Neuronal stem cell (in vitro differentiated cells): ENCODE results near the gene REM1.

Experiments used
- DNase-seq: peaks from one replicate; pipeline ENCODE4 v3.0.0-alpha.2; 2013; ENCODE audit warnings: low spot score
- H2AFZ ChIP-seq: one replicate; pipeline ENCODE4 v1.6.1; 2013; ENCODE audit warnings: mild to moderate bottlenecking, low read length, inconsistent platforms
- H2AK5ac ChIP-seq: 2 replicates; pipeline ENCODE4 v1.6.1; 2013; ENCODE audit warnings: low read depth, mild to moderate bottlenecking, inconsistent platforms, low read length, moderate library complexity, mixed read lengths
- H2BK120ac ChIP-seq: 2 replicates; pipeline ENCODE4 v1.6.1; 2013; ENCODE audit warnings: low read depth, mild to moderate bottlenecking, inconsistent platforms, low read length, moderate library complexity, mixed read lengths
- H2BK12ac ChIP-seq: one replicate; pipeline ENCODE4 v1.6.1; 2013; ENCODE audit warnings: low read length, inconsistent platforms
- H2BK15ac ChIP-seq: 2 replicates; pipeline ENCODE4 v1.6.1; 2013; ENCODE audit warnings: mild to moderate bottlenecking, low read length, inconsistent platforms, mixed read lengths
- H2BK5ac ChIP-seq: one replicate; pipeline ENCODE4 v1.6.1; 2013; ENCODE audit warnings: inconsistent platforms, mild to moderate bottlenecking, low read length, moderate library complexity
- H3K14ac ChIP-seq: one replicate; pipeline ENCODE4 v1.6.1; 2013; ENCODE audit warnings: low read length, inconsistent platforms
- H3K18ac ChIP-seq: 2 replicates; pipeline ENCODE4 v1.6.1; 2013; ENCODE audit warnings: low read length, inconsistent platforms
- H3K23ac ChIP-seq: 2 replicates; pipeline ENCODE4 v1.6.1; 2013; ENCODE audit warnings: low read depth, mild to moderate bottlenecking, mixed read lengths, low read length, inconsistent platforms; ENCODE audit not compliant: poor library complexity
- H3K27ac ChIP-seq: replicated peaks from 3 replicates; pipeline ENCODE4 v1.5.1; 2013; ENCODE audit warnings: low read length, inconsistent platforms
- H3K27me3 ChIP-seq, 3 experiments: 2 replicates each; pipeline ENCODE4 v1.6.1; 2013; ENCODE audit warnings: low read length in 3 of 3, mild to moderate bottlenecking in 2 of 3, inconsistent platforms in 1 of 3, low read depth in 1 of 3, mixed read lengths in 1 of 3, moderate library complexity in 1 of 3; ENCODE audit not compliant: control insufficient read depth in 3 of 3, insufficient read depth in 3 of 3
- H3K36me3 ChIP-seq, 2 donors: replicated peaks in 1 of 2; 2 replicates each; pipeline ENCODE4 v1.6.1; 2013; ENCODE audit warnings: low read length in 2 of 2; ENCODE audit not compliant: control insufficient read depth in 2 of 2, insufficient read depth in 2 of 2
- H3K4ac ChIP-seq: 2 replicates; pipeline ENCODE4 v1.6.1; 2013; ENCODE audit warnings: inconsistent platforms, mild to moderate bottlenecking, low read length, moderate library complexity
- H3K4me1 ChIP-seq, 2 donors: 1 replicate in 1 of 2; 2 replicates in 1 of 2; pipeline ENCODE4 v1.6.1; 2013; ENCODE audit warnings: low read length in 2 of 2, low read depth in 1 of 2; ENCODE audit not compliant: control insufficient read depth in 2 of 2, insufficient read depth in 1 of 2
- H3K4me2 ChIP-seq: one replicate; pipeline ENCODE4 v1.6.1; 2013; ENCODE audit warnings: mild to moderate bottlenecking, low read length, inconsistent platforms; ENCODE audit not compliant: insufficient read depth, poor library complexity, severe bottlenecking
- H3K4me3 ChIP-seq, 2 donors: 2 replicates each; pipeline ENCODE4 v1.5.1; 2013; ENCODE audit warnings: low read length in 2 of 2, mild to moderate bottlenecking in 2 of 2, inconsistent platforms in 1 of 2, moderate library complexity in 1 of 2
- H3K79me1 ChIP-seq: one replicate; pipeline ENCODE4 v1.6.1; 2013; ENCODE audit warnings: low read depth, mild to moderate bottlenecking, inconsistent platforms, low read length, moderate library complexity
- H3K9ac ChIP-seq: one replicate; pipeline ENCODE4 v1.6.1; 2013; ENCODE audit warnings: mild to moderate bottlenecking, low read depth, low read length, inconsistent platforms; ENCODE audit not compliant: poor library complexity
- H3K9me3 ChIP-seq, 2 donors: replicated peaks in 1 of 2; 2 replicates each; pipeline versions ENCODE3 to v1.6.1; 2013; ENCODE audit warnings: low read length in 2 of 2, mild to moderate bottlenecking in 2 of 2, inconsistent platforms in 1 of 2, low read depth in 1 of 2, mixed read lengths in 1 of 2, moderate library complexity in 1 of 2; ENCODE audit not compliant: control insufficient read depth in 2 of 2, insufficient read depth in 1 of 2
- H4K8ac ChIP-seq: one replicate; pipeline ENCODE4 v1.6.1; 2013; ENCODE audit warnings: low read depth, mild to moderate bottlenecking, inconsistent platforms, low read length, moderate library complexity
- H4K91ac ChIP-seq: one replicate; pipeline ENCODE4 v1.6.1; 2013; ENCODE audit warnings: low read length, low read depth, mild to moderate bottlenecking, inconsistent platforms; ENCODE audit not compliant: poor library complexity
- WGBS, 2 donors: extraction: QIAGEN DNeasy Blood & Tissue Kit; methylation state at CpG; one replicate each; pipeline ENCODE4 v1.1.7; 2013; ENCODE audit warnings: missing lambda C conversion rate in 2 of 2, mixed read lengths in 1 of 2; ENCODE audit not compliant: insufficient read length in 2 of 2, insufficient replicate concordance in 1 of 2; ENCODE audit errors: extremely low coverage in 2 of 2; 5-methylcytosine and 5-hydroxymethylcytosine counted together

REM1 gene

GRCh38 chr20:31485450-31486339 lies 10.6 kb downstream of the REM1 start:
- peaks cover 0 to 29% (median 0%) of the 10 kb centered on the region in 3 experiments for H3K27me3 ChIP-seq
- H3K4me3 ChIP-seq: no peak overlapping the region
- peak overlapping the region; percentile 57 for H2BK5ac ChIP-seq
- H4K8ac ChIP-seq: no peak overlapping the region
- DNase-seq: no peak
- H3K9me3 ChIP-seq: peaks cover 0 to 26% of the 10 kb centered on the region in 2 donors
- no peak overlapping the region for H2BK12ac ChIP-seq
- H3K4me1 ChIP-seq: no peaks in the 10 kb centered on the region
- H3K14ac ChIP-seq: no peak overlapping the region
- peaks cover 6% of the 10 kb centered on the region for H3K79me1 ChIP-seq
- no peak overlapping the region for H4K91ac ChIP-seq
- no peaks in the 10 kb centered on the region for H3K36me3 ChIP-seq
- H2AK5ac ChIP-seq: no peak overlapping the region
- H3K4ac ChIP-seq: no peak overlapping the region
- H3K9ac ChIP-seq: no peak overlapping the region
- no peak overlapping the region for H3K18ac ChIP-seq
- no peak overlapping the region for H2BK15ac ChIP-seq
- H3K27ac ChIP-seq: no peak overlapping the region
- no peak overlapping the region for H3K23ac ChIP-seq
- WGBS, 2 donors: no CpG with 5 or more reads among the region's 31 CpGs
- H2BK120ac ChIP-seq: no peak overlapping the region
- H3K4me2 ChIP-seq: no peak overlapping the region
- H2AFZ ChIP-seq: peak overlapping the region; percentile 29

DNA sequence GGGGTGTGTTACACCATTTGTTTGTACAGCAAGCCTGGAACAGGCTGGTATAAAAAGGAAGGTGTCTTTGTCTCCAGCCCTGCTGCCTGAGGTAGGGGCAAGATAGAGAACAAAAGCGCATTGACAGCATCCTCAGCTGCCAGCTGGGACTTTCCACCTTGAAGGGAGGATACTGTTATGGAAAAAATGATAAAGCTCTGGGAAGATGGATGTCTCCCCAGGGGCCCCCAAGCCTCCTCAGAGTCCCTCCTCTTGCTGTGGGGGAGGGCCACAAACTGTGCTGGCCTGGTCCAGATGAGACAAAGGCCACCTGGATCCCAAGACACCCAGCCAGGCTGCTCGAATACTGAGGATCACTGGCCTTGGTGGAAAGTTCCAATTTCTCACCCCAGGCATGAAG lies 13.0 kb downstream of the REM1 start:
- no peaks in the 10 kb centered on the region for H3K36me3 ChIP-seq
- H2AK5ac ChIP-seq: no peak overlapping the region
- H3K4me1 ChIP-seq: no peaks in the 10 kb centered on the region
- H3K23ac ChIP-seq: no peak overlapping the region
- no peak overlapping the region for H3K4me2 ChIP-seq
- H3K14ac ChIP-seq: no peak overlapping the region
- no CpG with 5 or more reads among the region's 2 CpGs for WGBS, 2 donors
- H3K4me3 ChIP-seq: no peak overlapping the region
- H3K4ac ChIP-seq: no peak overlapping the region
- H2BK120ac ChIP-seq: no peak overlapping the region
- H4K91ac ChIP-seq: no peak overlapping the region
- no peak overlapping the region for H3K18ac ChIP-seq
- H3K27me3 ChIP-seq: peaks cover 0 to 29% (median 0%) of the 10 kb centered on the region in 3 experiments
- H2AFZ ChIP-seq: no peak overlapping the region
- no peak for DNase-seq
- H2BK12ac ChIP-seq: no peak overlapping the region
- H3K27ac ChIP-seq: no peak overlapping the region
- H2BK15ac ChIP-seq: no peak overlapping the region
- H4K8ac ChIP-seq: no peak overlapping the region
- peaks cover 0 to 19% of the 10 kb centered on the region in 2 donors for H3K9me3 ChIP-seq
- no peak overlapping the region for H2BK5ac ChIP-seq
- no peaks in the 10 kb centered on the region for H3K79me1 ChIP-seq
- H3K9ac ChIP-seq: no peak overlapping the region

DNA sequence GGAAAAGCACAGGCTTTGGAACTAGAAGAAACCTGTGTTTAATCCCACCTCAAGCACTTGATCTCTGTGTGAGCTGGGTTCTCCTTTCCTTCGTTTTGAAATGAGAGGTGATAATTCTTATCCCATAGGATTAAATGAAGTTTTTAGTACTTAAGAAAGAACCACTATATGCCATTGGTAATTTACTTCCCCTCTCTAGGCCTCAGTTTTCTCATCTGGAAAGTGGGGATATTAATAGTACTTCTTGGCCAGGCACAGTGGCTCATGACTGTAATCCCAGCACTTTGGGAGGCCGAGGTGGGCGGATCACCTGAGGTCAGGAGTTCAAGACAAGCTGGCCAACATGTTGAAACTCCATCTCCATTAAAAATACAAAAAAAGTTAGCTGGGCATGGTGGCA lies 14.1 kb downstream of the REM1 start:
- Histone ChIP-seq H3K36me3 (no peaks in the 10 kb centered on the region), H4K91ac (no peak overlapping the region), H3K4me1 (no peaks in the 10 kb centered on the region), H3K4me2 (no peak overlapping the region), H3K79me1 (no peaks in the 10 kb centered on the region), H3K9me3 (peaks cover 0 to 17% of the 10 kb centered on the region in 2 donors), H2BK5ac (no peak overlapping the region), H3K4ac (no peak overlapping the region), H3K27me3 (peaks cover 0 to 29% (median 0%) of the 10 kb centered on the region in 3 experiments), H2BK15ac (no peak overlapping the region), H2AFZ (no peak overlapping the region), H3K9ac (no peak overlapping the region), H3K23ac (no peak overlapping the region), H2BK120ac (no peak overlapping the region), H2AK5ac (no peak overlapping the region), H3K4me3 (no peak overlapping the region), H3K27ac (no peak overlapping the region), H4K8ac (no peak overlapping the region), H3K18ac (no peak overlapping the region), H3K14ac (no peak overlapping the region), H2BK12ac (no peak overlapping the region)
- whole genome bisulfite sequencing, 2 donors: no CpG with 5 or more reads among the region's 3 CpGs
- DNase-seq: no peak

- Histone ChIP-seq H3K4me1 (no peaks in the 10 kb centered on the region), H3K23ac (no peak overlapping the region), H3K18ac (no peak overlapping the region), H3K9ac (no peak overlapping the region), H3K4ac (no peak overlapping the region), H4K8ac (no peak overlapping the region), H2AFZ (no peak overlapping the region), H3K9me3 (peaks cover 0 to 10% of the 10 kb centered on the region in 2 donors), H4K91ac (no peak overlapping the region), H3K79me1 (no peaks in the 10 kb centered on the region), H3K27me3 (peaks cover 0 to 22% (median 0%) of the 10 kb centered on the region in 3 experiments), H3K4me2 (no peak overlapping the region), H3K4me3 (no peak overlapping the region), H2AK5ac (no peak overlapping the region), H2BK12ac (no peak overlapping the region), H3K14ac (no peak overlapping the region), H3K36me3 (no peaks in the 10 kb centered on the region), H3K27ac (no peak overlapping the region), H2BK15ac (no peak overlapping the region), H2BK120ac (no peak overlapping the region), H2BK5ac (no peak overlapping the region)
- no peak for DNase-seq
- no CpG with 5 or more reads among the region's 3 CpGs for WGBS, 2 donors
Observed at GRCh38 chr20:31490752-31491151, 15.7 kb downstream of the REM1 start.
